Endometrial microvascular endothelial cells (primary cell): ENCODE measurements around the gene CAPN2. TPM values are rescaled to one million over a fixed set of nuclear protein-coding genes. Genes with fewer than 3 reads are reported as not detected.

Experiments
- in situ Hi-C: cut with HindIII; loops from 2 replicates; pipeline ENCODE4 v1.10.0; 2017; ENCODE audit warnings: low sequenced_read_pairs, low pct_unique_long_range_greater_than_20kb; ENCODE audit errors: inconsistent ontology term
- total RNA-seq: library from RNA; depleted of rRNA; stranded (reverse); fragments of >200 nt; gene quantifications from one replicate; pipeline ENCODE4 v1.2.3, GENCODE V29; 2015; ENCODE audit errors: inconsistent ontology term

CAPN2 gene
- total RNA-seq, 1 donor from 2014 or later = 259 TPM

DNA sequence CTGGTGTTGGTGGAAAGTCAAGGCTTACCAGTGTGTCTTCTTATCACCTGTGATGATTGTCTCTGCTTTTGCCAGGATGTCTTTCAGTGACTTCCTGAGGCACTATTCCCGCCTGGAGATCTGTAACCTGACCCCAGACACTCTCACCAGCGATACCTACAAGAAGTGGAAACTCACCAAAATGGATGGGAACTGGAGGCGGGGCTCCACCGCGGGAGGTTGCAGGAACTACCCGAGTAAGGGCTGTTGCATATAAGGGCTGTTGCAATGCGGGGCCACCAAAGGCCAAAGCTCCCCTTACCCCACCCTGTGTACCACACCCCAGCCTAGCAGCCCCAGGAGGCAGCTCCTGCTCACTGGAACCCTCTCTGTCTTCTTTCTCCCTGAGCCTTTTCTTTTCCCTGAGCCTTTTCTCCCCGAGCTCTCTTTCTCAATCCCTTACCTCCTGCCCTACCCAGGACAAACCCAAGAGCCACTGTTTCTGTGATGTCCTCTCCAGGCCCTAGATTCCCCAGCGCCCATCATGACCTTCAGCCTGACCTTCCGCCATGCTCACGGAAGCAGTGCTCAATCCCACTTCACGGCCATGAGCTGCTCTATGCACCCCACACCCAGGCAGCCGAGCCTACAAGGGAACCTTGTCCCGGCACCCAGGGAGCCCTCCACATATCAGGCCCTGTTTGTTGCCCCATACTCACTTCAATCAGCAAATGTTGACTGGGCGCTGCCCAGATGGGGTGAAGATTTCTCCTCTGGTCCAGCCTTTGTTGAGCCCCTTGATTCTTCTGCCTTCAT, 40.6 kb downstream of the CAPN2 start:
- in situ Hi-C loops = no loop called here

DNA sequence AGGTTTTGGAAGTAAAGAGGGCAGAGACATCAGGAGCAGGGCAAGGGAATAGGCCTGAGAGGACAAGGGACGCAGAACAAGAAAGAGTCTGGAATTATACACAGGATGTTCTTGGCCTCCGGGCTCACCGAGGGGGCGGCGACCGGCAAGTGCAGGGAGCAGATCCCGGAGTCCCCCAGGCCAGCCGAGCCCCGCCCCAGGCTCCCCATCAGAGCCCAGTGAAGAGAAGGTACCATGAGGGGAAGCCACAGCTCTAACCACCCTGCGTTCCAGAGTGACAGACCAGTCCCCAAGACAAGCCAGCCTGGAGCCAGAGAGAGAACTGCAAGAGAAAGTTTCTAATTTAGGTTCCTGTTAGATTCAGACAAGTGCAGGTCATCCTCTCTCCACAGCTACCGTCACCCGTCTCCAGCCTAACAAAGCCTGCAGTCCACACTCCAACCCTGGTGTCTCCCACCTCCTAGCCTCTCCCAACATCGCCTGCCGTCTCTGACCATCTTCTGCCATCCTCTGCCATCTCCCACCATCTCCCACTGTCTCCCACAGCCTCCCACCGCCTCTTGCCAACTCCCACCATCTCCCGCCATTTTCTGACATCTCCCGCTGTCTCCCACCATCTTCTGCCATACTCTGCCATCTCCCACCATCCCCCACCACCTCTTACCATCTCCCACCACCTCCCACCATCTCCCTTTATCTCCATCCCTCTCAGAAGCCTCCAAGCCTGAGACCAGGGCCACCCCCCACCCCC, 42.5 kb downstream of the CAPN2 start:
- in situ Hi-C loops = no loop called here

DNA sequence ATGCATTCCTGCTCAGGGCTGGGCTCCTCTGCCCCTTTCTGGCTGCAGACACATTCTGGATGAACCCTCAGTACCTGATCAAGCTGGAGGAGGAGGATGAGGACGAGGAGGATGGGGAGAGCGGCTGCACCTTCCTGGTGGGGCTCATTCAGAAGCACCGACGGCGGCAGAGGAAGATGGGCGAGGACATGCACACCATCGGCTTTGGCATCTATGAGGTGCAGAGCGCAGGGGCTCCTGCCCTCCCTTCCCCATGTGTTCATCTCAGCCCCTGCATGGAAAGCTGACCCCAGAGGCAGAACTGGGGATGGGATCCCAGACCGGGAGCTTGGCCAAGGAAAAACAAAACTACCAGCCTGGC, 43.1 kb downstream of the CAPN2 start:
- in situ Hi-C loops = no loop called here

DNA sequence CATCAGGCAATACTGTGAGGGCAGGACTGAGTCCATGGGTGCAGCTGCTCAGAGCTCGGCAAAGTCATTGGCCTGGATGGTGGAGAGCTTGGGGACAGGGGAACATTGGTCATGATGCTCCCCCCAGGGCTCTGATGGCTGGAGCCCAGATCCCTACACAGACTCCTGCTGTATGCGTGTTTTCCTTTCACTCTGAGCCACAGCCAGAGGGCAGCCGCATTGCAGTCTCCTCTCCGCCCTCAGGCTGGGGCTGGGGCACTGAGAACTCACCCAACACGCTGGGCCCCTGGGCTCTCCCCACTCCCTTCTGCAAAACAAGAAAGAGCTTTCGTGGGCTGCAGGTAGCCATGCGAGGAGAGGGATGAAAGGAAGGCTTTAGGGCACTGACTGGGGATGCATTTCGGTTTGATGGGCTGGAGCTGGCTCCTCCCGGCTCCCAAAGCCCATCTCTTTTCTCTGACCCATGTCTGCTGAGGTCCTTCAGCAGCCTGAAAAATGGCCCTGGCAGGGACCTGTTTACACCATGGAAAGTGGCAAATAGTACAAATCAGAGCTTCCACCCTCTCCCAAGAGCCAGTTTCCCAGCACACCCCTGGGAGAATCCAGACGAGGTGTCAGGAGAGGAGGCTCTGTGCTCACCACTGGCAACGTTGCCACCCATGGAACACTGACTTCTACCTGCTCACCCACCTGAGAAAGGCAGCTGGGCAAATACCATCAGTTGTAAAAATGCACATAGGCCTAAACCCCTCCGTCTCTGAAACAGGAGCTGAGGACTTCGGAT, 43.8 kb downstream of the CAPN2 start:
- in situ Hi-C loops = no loop called here

DNA sequence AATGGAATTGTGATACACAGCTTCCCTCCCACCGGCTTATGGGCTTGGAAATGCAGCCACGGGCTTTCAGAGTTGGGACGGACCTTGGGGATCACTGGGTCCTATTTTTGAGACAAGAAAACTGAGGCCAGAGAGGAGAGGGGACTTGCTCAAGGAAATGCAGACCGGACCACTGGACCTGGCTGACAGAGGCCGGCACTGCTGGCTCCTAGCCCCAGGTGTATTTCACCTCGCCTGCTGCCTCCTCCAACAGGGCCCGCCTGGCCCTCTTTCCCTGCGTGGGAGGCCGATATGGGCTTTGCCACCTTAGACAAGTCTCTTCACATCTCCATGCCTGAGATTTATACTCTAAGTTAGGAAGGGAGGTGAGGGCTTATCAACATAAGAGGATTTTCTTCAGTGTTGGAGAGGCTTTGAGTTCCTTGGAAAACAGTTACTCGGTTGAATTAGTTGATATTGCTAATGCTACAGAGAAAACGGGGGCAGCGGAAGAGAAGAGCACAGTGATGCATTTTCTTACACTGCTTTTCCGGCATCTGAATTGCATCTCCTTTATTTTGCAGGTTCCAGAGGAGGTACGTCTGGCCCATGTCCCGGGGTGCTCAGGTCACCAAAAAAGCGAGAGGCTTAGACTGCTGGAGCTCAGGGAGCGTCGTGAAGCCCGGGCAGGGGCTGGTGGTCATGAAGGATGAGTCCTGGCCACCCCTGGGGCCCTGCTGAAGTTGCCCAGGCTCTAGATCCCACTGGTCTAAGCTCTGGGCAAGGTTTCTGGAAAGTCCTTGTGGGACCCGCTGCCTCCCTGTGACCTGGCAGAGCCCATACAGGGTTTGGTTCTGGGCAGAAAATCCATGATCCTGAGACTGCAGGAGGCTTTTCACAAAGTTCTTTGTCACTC, 44.7 kb downstream of the CAPN2 start:
- in situ Hi-C loops = no loop called here

DNA sequence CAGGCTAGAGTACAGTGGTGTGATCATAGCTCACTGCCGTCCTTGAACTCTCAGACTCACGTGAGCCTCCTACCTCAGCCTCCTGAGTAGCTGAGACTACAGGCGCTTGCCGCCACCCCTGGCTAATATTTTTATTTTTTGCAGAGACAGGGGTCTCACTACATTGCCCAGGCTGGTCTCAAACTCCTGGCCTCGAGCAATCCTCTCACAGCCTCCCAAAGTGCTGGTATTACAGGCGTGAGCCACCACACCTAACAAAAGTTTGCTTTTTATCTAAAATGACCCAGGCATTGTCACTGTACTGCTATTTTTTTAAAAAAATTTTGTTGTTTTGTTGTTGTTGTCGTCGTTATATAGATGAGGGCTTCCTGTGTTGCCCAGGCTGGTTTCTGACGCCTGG, 46.4 kb downstream of the CAPN2 start:
- in situ Hi-C loops = no loop called here

DNA sequence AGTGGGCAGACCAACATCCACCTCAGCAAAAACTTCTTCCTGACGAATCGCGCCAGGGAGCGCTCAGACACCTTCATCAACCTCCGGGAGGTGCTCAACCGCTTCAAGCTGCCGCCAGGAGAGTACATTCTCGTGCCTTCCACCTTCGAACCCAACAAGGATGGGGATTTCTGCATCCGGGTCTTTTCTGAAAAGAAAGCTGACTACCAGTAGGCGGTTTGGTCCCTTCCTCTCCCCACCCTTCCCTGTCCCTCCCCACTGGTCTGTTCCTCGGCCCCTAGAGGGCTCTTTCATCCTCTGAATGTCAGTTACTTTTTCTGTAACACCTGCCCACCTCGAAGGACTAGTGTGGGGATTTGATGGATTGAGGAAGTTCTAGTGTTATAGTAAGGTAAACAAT, 46.9 kb downstream of the CAPN2 start:
- in situ Hi-C loops = no loop called here

DNA sequence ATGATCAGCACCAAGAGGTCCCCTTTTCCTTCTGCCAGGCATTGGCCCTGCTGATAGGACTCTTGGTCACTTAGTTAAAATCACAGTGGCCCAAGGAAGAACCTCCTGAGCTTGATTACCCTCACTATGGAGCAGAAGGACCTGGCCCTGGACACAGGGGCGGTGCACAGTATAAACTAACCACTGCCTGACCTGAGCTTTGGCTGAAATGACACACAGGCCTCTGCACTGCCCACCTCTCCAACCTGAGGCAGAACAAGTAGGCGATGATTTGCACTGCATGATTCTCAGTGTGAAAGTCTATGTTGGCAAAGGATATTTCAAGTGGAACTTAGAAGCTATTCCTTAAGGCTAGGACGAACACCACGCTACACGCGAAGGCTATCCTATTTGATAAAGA, 48.5 kb downstream of the CAPN2 start:
- in situ Hi-C loops = no loop called here

DNA sequence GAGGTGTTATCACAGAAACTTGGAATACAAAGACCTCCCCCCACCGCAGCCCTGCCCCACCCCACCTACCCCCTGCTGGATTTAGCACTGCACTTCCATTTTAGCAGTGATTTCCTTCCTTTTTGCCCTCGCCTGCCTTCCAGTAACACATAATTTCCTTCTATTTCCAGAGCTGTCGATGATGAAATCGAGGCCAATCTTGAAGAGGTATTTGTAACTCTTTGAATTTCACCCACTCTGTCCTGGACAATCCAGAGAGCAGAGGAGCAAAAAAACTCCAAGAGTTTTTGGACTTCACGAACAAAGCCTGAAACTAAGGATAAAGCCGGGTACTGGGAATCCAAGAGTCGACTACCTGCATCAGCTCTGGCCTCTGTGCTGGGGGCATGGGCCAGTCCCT, 49.1 kb downstream of the CAPN2 start:
- in situ Hi-C loops = no loop called here

DNA sequence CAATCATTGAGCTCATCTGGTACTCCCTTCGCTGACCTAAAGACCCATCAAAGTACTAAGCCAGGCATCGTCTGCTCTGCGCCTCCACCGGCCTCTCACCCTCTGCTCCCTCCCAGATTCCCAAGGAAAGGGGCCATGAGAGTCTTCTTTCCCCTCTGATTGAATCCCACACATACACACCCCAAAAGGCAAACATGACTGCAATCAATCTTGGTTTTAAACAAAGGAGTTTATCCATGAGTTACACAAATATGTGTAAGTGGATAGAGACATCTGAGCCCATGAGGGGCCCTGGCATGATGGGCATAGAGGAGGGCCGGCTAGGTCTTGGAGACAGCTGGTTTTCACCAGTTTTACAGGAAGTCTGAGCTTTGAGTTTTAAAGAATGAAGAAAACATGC, 50.9 kb downstream of the CAPN2 start:
- in situ Hi-C loops = no loop called here

DNA sequence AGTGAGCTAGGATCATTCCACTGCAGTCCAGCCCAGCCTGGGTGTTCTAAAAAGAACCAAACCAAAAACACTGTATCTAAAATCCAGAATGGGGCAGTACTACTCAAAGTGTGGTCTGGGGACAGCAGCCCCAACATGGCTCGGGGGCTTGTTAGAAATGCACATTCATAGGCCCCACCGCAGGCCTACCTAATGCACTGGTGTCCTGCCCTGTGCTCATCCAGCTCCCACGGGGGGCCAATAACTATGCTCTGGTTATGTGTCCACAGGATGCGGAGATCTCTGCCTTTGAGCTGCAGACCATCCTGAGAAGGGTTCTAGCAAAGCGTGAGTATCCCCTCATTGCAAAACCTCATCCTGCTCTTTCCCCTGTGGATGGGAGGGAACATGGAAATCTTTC, 51.5 kb downstream of the CAPN2 start:
- in situ Hi-C loops = no loop called here

DNA sequence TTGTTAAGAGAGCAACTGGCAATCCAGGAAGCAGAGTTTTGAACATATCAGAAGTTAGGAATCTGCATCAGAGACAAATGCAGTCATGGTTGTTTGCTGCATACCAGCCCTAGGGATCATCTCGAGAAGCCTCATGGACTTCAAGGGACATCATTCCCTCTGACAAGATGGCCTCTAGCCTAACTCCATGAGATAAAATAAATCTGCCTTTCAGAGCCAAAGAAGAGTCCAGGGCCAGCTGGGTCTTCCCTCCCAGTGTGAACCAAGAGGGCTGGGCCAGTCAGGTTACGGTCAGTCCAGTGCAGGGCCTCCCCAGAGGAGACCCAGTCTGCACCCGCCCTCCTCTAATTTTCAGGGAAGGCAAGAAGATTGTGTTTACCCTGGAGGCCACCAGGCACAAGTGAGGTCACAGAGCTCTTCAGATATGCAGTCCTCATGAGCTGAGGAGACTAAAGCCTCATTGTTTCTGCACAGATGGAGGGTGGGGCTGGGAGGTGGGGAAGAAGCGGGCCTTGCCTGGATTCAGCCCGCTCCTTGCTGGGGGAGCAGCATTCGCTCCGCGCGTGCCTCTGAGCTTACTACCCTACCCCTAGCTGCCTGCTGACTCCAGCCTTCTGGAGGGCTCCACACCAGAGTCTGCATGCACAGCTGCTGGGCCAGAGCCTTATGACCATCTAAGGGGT, 52.8 kb downstream of the CAPN2 start:
- in situ Hi-C loops = no loop called here

DNA sequence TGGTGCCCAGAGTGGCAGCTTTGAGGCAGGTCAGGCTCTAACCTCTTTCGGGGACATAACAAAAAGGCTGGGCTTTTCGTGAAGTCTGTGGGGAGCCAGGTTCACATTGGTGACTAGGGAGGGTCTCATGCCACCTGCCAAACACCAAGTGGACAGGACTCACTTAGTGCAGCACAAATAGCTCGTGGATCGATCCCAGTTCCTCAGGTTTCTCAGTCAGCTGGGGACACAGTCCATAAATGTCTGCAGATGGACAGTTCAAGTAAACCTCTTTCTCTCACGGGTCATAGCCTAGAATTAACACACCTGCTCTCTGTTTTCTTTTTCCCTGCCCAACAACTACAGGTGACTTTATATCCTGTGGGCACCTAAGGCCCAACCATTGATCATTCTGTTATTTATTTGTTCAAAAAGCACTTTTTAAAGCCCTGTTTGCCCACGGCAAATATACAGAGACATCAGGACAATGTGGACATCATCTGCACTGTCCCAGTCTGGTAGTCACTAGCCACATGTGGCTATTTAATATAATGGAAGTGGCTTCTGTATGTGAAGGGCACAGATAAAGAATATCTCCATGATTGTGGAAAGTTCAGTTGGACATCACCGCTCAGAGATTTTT, 53.5 kb downstream of the CAPN2 start:
- in situ Hi-C loops = no loop called here

DNA sequence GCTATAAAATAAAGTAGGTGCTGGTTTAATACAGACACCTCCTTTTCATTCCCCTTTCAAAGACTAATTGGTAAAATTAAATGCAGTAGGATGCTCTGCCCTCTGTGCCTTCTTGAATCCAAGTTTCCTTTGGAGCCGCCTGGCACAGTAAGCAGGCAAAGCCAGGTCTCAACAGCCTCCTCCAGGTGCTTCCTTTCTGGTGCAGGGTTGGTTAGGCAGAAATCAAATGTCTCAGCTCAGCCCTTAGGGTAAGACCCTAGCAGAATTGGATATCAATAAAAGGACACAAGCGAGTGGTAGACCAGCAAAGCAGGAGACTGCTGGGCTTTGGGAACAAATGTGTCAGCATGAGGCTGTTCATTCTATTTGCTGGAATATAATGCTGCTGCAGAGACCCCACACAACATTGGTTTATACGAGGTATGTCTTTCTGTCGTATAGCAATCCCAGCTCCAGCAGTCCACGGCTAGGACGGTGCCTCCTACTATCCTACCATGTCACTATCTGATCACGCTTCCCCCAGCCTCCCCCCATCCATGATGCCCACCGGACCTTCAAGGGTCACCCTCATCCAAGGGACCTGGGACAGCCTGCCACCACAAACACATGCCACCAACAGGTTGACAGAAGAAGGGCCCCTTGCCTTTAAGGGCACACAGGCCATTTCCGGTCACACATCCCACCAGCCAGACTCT, 58.4 kb downstream of the CAPN2 start:
- in situ Hi-C loops = no loop called here

DNA sequence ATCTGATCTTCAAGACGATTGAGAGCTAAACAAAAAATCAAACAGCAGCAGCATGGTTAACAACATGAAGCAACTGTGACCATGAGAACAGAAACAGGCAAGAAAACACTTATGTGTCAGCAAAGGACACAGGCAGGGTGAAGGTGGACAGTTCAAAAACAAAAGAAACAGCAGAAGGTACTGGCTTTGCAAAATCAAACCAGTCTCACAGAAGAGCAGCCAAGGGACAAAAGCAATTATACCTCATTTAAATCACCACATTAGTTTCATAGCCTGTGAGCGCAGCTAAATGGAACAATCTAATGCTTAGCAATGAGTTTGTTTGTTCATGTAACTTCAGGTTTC, 59.1 kb downstream of the CAPN2 start:
- in situ Hi-C loops = no loop called here

DNA sequence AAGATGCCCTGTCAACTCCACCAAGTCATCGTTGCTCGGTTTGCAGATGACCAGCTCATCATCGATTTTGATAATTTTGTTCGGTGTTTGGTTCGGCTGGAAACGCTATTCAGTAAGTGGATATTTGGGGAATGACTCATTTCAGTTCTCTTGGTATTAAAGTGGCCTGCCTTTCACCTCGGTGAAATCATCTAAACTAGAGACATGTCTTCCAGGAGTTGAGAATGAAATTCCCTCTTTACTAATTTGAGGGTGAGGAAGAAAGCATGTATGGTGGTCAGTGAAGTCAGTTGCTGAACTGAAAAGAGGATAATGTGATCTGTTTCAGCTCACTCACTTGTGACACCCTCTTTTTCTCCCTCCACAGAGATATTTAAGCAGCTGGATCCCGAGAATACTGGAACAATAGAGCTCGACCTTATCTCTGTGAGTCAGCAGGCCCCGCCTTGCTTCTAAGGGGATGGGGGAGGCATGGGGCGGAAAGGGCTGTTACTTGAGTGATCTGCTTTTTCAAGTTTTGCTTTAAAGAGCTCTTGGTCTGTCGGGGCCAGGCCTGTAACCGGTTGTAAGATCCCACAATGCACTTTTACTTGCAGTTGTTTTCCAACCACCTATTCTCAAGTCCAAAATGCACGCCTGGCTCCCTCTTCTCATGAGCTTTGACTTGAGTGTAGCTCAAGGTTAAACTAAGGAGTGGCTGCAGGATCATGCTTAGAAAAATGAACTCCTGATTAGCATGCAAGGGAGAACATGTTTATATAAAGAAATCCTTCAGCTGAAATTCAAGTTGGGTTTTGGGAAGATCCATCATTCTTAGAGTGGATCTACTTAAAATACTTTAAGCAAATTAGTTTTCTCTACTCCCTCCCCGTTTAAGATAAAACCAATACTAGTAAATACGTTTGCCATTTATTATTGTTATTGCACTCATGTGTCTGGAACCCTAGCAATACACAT, 59.8 kb downstream of the CAPN2 start:
- in situ Hi-C loops = no loop called here
